Smooth muscle cell (in vitro differentiated cells): ENCODE measurements around the gene MSH3. TPM values are rescaled to one million over a fixed set of nuclear protein-coding genes. Genes with fewer than 3 reads are reported as not detected.
"Not testable (repeated sequence)": the region's sequence is repeated elsewhere in the genome, so short reads cannot be mapped to it uniquely, and the experiment has no call there.

Source experiments
- DNase-seq: peaks from one replicate; lab custom pipeline; 2025; ENCODE audit not compliant: unreplicated experiment; lab: John Stamatoyannopoulos, UW
- H2AFZ ChIP-seq: fragments of 200-600 bp; sonication (generic); 2 replicates; pipeline ENCODE4 v1.6.0; 2016; ENCODE audit warnings: antibody characterized with exemption, low read depth, mild to moderate bottlenecking
- H3F3A ChIP-seq: fragments of 200-600 bp; sonication (generic); 2 replicates; pipeline ENCODE4 v1.6.0; 2017; ENCODE audit warnings: antibody characterized with exemption, low read depth
- H3K27ac ChIP-seq: fragments of 200-600 bp; sonication (generic); 2 replicates; pipeline ENCODE4 v1.5.1; 2016; ENCODE audit warnings: low read depth, mild to moderate bottlenecking
- H3K27me3 ChIP-seq: fragments of 200-600 bp; sonication (generic); 2 replicates; pipeline ENCODE4 v1.6.1; 2016; ENCODE audit warnings: low read depth, mild to moderate bottlenecking
- H3K36me3 ChIP-seq: fragments of 200-600 bp; sonication (generic); 2 replicates; pipeline ENCODE4 v1.5.1; 2016; ENCODE audit warnings: low read depth
- H3K4me1 ChIP-seq: fragments of 200-600 bp; sonication (generic); 2 replicates; pipeline ENCODE4 v1.5.1; 2016; ENCODE audit warnings: low read depth
- H3K4me2 ChIP-seq: fragments of 200-600 bp; sonication (generic); 2 replicates; pipeline ENCODE4 v1.6.0; 2016; ENCODE audit warnings: mild to moderate bottlenecking
- H3K4me3 ChIP-seq: fragments of 200-600 bp; sonication (generic); 2 replicates; pipeline ENCODE4 v1.5.1; 2016; ENCODE audit warnings: mild to moderate bottlenecking
- H3K79me2 ChIP-seq: fragments of 200-600 bp; sonication (generic); 2 replicates; pipeline ENCODE4 v1.6.0; 2016; ENCODE audit warnings: low read depth, mild to moderate bottlenecking
- H3K9ac ChIP-seq: fragments of 200-600 bp; sonication (generic); 2 replicates; pipeline ENCODE4 v1.6.0; 2016; ENCODE audit warnings: low read depth
- H3K9me3 ChIP-seq: fragments of 200-600 bp; sonication (generic); replicated peaks from 2 replicates; pipeline ENCODE4 v1.5.1; 2016; ENCODE audit warnings: low read depth
- H4K20me1 ChIP-seq: fragments of 200-600 bp; sonication (generic); 2 replicates; pipeline ENCODE4 v1.6.0; 2016; ENCODE audit warnings: low read depth
- WGBS: methylation state at CpG from one replicate; pipeline ENCODE4 v1.1.7; 2016; ENCODE audit warnings: low lambda C conversion rate; 5-methylcytosine and 5-hydroxymethylcytosine counted together
- polyA plus RNA-seq: library from polyadenylated mRNA; unstranded; fragments of >200 nt; fragmentation: Nextera tagmentation; extraction: Ambion mirVana; gene quantifications from 2 replicates; pipeline ENCODE4 v1.2.1, GENCODE V29; 2016
- total RNA-seq: library from RNA; depleted of rRNA; stranded (reverse); fragments of >200 nt; gene quantifications from 2 replicates; pipeline ENCODE4 v1.2.3, GENCODE V29; 2014
- TF ChIP-seq, protein P1 (sequence below): fragments of 200-600 bp; sonication (generic); IDR thresholded peaks from 2 replicates; pipeline ENCODE4 v1.5.1; 2017; ENCODE audit warnings: borderline replicate concordance, mild to moderate bottlenecking, antibody characterized with exemption; ENCODE audit not compliant: insufficient read depth, poor library complexity, severe bottlenecking

MSH3 gene
- total and polyA plus RNA-seq, 2 experiments from 2014 or later = 5.1 to 12.6 TPM

GRCh38 chr5:80885396-80886000 is 231.0 kb downstream of the MSH3 start:
- H3K4me1 ChIP-seq = no peaks in the 10 kb centered on the region
- no peaks in the 10 kb centered on the region for H4K20me1 ChIP-seq
- no peak overlapping the region for H3K9ac ChIP-seq
- no peak overlapping the region for H3K4me3 ChIP-seq
- H3F3A ChIP-seq = no peaks in the 10 kb centered on the region
- no peak overlapping the region for H2AFZ ChIP-seq
- H3K27me3 ChIP-seq = no peaks in the 10 kb centered on the region
- H3K36me3 ChIP-seq = no peaks in the 10 kb centered on the region
- DNase-seq = no peak
- H3K9me3 ChIP-seq = no peaks in the 10 kb centered on the region
- H3K79me2 ChIP-seq = no peaks in the 10 kb centered on the region
- TF ChIP-seq, protein P1, sequence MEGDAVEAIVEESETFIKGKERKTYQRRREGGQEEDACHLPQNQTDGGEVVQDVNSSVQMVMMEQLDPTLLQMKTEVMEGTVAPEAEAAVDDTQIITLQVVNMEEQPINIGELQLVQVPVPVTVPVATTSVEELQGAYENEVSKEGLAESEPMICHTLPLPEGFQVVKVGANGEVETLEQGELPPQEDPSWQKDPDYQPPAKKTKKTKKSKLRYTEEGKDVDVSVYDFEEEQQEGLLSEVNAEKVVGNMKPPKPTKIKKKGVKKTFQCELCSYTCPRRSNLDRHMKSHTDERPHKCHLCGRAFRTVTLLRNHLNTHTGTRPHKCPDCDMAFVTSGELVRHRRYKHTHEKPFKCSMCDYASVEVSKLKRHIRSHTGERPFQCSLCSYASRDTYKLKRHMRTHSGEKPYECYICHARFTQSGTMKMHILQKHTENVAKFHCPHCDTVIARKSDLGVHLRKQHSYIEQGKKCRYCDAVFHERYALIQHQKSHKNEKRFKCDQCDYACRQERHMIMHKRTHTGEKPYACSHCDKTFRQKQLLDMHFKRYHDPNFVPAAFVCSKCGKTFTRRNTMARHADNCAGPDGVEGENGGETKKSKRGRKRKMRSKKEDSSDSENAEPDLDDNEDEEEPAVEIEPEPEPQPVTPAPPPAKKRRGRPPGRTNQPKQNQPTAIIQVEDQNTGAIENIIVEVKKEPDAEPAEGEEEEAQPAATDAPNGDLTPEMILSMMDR = no peak
- no peak overlapping the region for H3K4me2 ChIP-seq
- peak overlapping the region; percentile 74 for H3K27ac ChIP-seq

- no peak for DNase-seq
- H3K9me3 ChIP-seq = no peaks in the 10 kb centered on the region
- H3K36me3 ChIP-seq = no peaks in the 10 kb centered on the region
- no peak overlapping the region for H3K4me3 ChIP-seq
- no peaks in the 10 kb centered on the region for H3K4me1 ChIP-seq
- no peaks in the 10 kb centered on the region for H3K79me2 ChIP-seq
- TF ChIP-seq, protein P1 = no peak
- no peak overlapping the region for H2AFZ ChIP-seq
- no peak overlapping the region for H3K27ac ChIP-seq
- no peaks in the 10 kb centered on the region for H4K20me1 ChIP-seq
- H3F3A ChIP-seq = no peaks in the 10 kb centered on the region
- no peaks in the 10 kb centered on the region for H3K27me3 ChIP-seq
- no peak overlapping the region for H3K9ac ChIP-seq
- no peak overlapping the region for H3K4me2 ChIP-seq
- 83% methylated on average over 3 of the region's 3 CpGs for WGBS
These were observed 239.6 kb downstream of the MSH3 start for GRCh38 chr5:80894083-80894482.

DNA sequence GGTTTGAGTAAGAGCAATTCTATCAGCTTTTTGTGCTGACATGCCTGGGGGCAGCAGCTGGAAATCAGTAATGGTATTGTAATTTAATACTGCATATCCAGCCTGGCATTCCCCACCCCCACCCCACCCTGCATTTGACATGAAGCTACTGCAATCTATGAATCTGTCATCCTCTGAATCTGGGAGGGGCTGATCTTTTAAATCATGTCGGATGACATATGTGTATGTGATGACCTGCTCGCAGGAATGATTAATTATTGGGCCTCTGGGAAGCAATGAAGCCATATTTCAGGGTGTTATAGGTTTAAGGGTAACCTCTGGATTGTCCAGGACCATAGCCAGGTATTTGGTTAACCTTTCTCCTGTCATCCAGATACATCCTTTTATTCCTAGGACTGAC is 241.1 kb downstream of the MSH3 start:
- Histone ChIP-seq H3K27ac (no peak overlapping the region), H3F3A (no peaks in the 10 kb centered on the region), H3K4me2 (no peak overlapping the region), H3K9me3 (no peaks in the 10 kb centered on the region), H3K4me3 (no peak overlapping the region), H3K9ac (no peak overlapping the region), H3K79me2 (no peaks in the 10 kb centered on the region), H4K20me1 (no peaks in the 10 kb centered on the region), H3K27me3 (no peaks in the 10 kb centered on the region), H2AFZ (no peak overlapping the region), H3K4me1 (no peaks in the 10 kb centered on the region), H3K36me3 (no peaks in the 10 kb centered on the region)
- TF ChIP-seq, protein P1 = no peak
- DNase-seq = no peak
- 91% methylated on average over 2 of the region's 2 CpGs for WGBS

- not testable (repeated sequence) for H3K27me3 ChIP-seq, H4K20me1 ChIP-seq, H3K9ac ChIP-seq, H3K4me3 ChIP-seq, H3F3A ChIP-seq, H3K4me1 ChIP-seq, H3K79me2 ChIP-seq, H3K36me3 ChIP-seq, H3K9me3 ChIP-seq, H3K4me2 ChIP-seq, H3K27ac ChIP-seq, H2AFZ ChIP-seq, DNase-seq
- 91% methylated on average over 3 of the region's 3 CpGs for WGBS
These were observed 248.2 kb downstream of the MSH3 start for GRCh38 chr5:80902624-80903023.
